Esophagus squamous epithelium (tissue), 4 donors: ENCODE measurements around the gene TXNDC11.

Experiments used
- POLR2A ChIP-seq, 4 donors: fragments of 450-650 bp; IDR thresholded peaks; one replicate each; pipeline ENCODE4 v1.6.1; 2017; ENCODE audit warnings: antibody characterized with exemption in 4 of 4, mild to moderate bottlenecking in 4 of 4, moderate library complexity in 3 of 4
- TF ChIP-seq, protein P1 (sequence below), 6 experiments: fragments of 450-650 bp in 4 of 6; fragments of 200-600 bp in 2 of 6; sonication (generic) in 2 of 6; IDR thresholded peaks; one replicate each; pipeline ENCODE4 v1.5.1; 2016 to 2019; ENCODE audit warnings: antibody characterized with exemption in 6 of 6, mild to moderate bottlenecking in 4 of 6, moderate library complexity in 4 of 6

DNA sequence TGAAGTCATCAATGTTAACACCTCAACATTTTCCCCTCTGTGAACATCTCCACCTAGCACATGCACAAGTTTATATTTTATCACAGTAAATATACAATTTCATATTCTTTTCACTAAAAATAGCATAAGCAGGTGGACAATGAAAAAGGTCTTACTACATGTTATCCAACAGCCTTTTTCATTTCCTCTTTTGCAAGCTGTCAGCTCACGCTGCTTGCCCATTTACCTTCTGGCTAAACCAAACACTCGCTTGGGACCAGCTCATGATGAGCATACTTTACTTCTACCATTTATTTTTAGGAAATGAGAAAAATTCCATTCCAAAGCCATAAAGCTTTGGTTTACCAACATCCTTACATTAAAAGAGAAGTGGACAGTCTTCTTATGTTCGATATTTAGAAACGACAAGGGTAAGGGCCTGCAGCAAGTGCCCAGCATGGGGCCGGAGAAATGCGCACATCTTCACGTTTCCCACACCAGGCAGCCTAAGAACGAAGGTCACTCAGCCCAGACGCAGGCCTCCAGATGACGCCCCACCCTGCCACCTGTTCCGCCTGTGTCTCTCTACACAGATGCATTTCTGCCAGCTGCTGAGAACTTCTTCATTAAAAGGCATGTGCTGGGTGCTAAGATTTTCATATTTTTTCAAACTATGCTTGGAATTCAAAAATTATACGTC, 60.5 kb downstream of the TXNDC11 start:
- TF ChIP-seq POLR2A (IDR thresholded peaks at IDR 0.05) = no peak
- TF ChIP-seq, protein P1, sequence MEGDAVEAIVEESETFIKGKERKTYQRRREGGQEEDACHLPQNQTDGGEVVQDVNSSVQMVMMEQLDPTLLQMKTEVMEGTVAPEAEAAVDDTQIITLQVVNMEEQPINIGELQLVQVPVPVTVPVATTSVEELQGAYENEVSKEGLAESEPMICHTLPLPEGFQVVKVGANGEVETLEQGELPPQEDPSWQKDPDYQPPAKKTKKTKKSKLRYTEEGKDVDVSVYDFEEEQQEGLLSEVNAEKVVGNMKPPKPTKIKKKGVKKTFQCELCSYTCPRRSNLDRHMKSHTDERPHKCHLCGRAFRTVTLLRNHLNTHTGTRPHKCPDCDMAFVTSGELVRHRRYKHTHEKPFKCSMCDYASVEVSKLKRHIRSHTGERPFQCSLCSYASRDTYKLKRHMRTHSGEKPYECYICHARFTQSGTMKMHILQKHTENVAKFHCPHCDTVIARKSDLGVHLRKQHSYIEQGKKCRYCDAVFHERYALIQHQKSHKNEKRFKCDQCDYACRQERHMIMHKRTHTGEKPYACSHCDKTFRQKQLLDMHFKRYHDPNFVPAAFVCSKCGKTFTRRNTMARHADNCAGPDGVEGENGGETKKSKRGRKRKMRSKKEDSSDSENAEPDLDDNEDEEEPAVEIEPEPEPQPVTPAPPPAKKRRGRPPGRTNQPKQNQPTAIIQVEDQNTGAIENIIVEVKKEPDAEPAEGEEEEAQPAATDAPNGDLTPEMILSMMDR (IDR thresholded peaks at IDR 0.05) = no peak
